ENCODE measurements around the gene PML. TPM values are rescaled to one million over a fixed set of nuclear protein-coding genes. Genes with fewer than 3 reads are reported as not detected.

The PML gene
- total RNA-seq, 1 donor: 134 TPM

Small RNA genes lying within 50 kb of the gene (small RNA-seq; reads per million reads assigned to genes)
- gene RN7SL429P: not detected

Other genes with a start within 250 kb of the PML start
- not detected for gene INSYN1, start 241.4 kb upstream of the PML start, total RNA-seq
- gene TBC1D21, start 121.2 kb upstream of the PML start, total RNA-seq: not detected
- 12.9 TPM for gene LOXL1, start 68.3 kb upstream of the PML start, total RNA-seq
- gene STOML1, start 2.4 kb upstream of the PML start, total RNA-seq: 14.5 TPM
- gene GOLGA6A, start 87.8 kb downstream of the PML start, total RNA-seq: under 0.01 TPM
- gene ISLR2, start 135.9 kb downstream of the PML start, total RNA-seq: not detected
- gene ISLR, start 179.0 kb downstream of the PML start, total RNA-seq: not detected
- under 0.01 TPM for gene STRA6, start 208.1 kb downstream of the PML start, total RNA-seq
- gene CCDC33, start 241.6 kb downstream of the PML start, total RNA-seq: not detected